ENCODE measurements around the gene NEK4.

DNA sequence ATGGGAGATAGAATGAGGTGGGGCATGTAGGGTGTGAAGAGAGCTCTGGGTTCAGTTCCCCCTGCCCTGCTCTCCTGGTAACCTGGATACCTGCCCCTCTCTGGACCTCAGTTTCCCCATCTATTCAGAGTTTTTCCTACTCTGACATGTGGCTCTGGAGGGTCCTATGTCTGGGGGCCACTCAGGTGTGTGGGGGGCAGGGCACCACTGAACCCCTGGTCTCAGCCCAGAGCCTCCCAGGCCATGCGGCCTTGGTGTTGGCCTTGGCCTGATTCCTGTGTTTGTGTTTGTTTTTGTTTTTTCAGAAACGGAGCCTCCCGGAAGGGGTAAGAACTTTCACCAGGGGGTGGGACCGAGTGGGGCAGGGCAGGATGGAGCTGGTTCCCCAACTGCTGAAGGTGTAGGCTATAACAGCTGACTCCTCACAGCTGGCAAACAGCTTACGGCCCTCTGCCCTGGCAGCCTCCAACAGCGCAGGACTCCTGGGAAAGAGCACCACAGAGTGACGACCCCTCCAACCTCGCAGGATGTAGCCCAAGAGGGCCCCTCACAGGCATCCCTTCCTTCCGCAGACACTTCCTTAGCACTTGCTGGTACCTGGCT lies 24.7 kb upstream of the NEK4 start:
- TF ChIP-seq EZH2 (IDR thresholded peaks at IDR 0.05; ENCODE audit: low read length) (no peak), CTCF (optimal IDR thresholded peaks at IDR 0.05 in 1 of 3, IDR thresholded peaks at IDR 0.05 in 1 of 3, conservative IDR thresholded peaks at IDR 0.05 in 1 of 3; ENCODE audit: extremely low read depth in 1 of 3, insufficient read depth in 2 of 3, low read length in 3 of 3) (no peak)
